Measurements from ENCODE around the gene EXOC4. TPM values are rescaled to one million over a fixed set of nuclear protein-coding genes. Genes with fewer than 3 reads are reported as not detected.

The EXOC4 gene
- total RNA-seq, 2 donors from 2014 or later, result 106 to 115 TPM

DNA sequence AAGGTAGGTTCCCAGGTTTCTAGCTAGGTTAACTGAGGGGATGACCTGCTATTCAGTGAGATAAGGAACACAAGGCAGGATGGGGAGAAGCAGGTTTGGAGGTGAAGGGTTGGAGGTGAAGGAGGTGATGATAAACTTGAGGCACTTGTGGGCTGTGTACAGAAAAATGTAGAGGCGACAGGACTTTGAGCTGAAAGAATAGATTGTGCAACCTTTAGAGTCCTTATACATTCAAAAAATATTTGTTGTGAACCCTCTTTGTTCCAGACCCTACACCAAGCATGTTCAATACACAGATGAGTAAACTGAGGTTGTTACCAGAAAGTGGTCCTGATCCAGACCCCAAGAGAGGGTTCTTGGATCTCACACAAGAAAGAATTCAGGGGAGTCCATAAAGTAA, 828.8 kb downstream of the EXOC4 start:
- Histone ChIP-seq H3K27me3 (ENCODE audit: control insufficient read depth, insufficient read depth, low read length, poor library complexity, severe bottlenecking) (no peaks in the 10 kb centered on the region), H3K27ac (ENCODE audit: low read depth, low read length) (no peak overlapping the region), H3K9ac (ENCODE audit: extremely low read depth, low read length, poor library complexity, severe bottlenecking) (no peak overlapping the region), H3K4me3 (ENCODE audit: low read length) (no peak overlapping the region), H3K9me3 (ENCODE audit: control insufficient read depth, low read length) (peaks cover 9% of the 10 kb centered on the region), H3K36me3 (ENCODE audit: control insufficient read depth, insufficient read depth, low read length) (no peaks in the 10 kb centered on the region), H3K4me1 (ENCODE audit: control insufficient read depth, insufficient read depth, low read length) (no peaks in the 10 kb centered on the region)
- TF ChIP-seq, protein P1, sequence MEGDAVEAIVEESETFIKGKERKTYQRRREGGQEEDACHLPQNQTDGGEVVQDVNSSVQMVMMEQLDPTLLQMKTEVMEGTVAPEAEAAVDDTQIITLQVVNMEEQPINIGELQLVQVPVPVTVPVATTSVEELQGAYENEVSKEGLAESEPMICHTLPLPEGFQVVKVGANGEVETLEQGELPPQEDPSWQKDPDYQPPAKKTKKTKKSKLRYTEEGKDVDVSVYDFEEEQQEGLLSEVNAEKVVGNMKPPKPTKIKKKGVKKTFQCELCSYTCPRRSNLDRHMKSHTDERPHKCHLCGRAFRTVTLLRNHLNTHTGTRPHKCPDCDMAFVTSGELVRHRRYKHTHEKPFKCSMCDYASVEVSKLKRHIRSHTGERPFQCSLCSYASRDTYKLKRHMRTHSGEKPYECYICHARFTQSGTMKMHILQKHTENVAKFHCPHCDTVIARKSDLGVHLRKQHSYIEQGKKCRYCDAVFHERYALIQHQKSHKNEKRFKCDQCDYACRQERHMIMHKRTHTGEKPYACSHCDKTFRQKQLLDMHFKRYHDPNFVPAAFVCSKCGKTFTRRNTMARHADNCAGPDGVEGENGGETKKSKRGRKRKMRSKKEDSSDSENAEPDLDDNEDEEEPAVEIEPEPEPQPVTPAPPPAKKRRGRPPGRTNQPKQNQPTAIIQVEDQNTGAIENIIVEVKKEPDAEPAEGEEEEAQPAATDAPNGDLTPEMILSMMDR (conservative IDR thresholded peaks at IDR 0.05), result no peak
- Mint-ChIP-seq H3K4me1 (peaks cover 3% of the 10 kb centered on the region), H3K4me3 (no peak overlapping the region), H3K27ac (no peak overlapping the region), H3K27me3 (ENCODE audit: insufficient read depth) (no peaks in the 10 kb centered on the region), H3K36me3 (ENCODE audit: low read depth) (peaks cover 21% of the 10 kb centered on the region), H3K9me3 (peaks cover 25% of the 10 kb centered on the region)
- WGBS, 2 experiments (ENCODE audit: insufficient coverage in 1 of 2, insufficient read length in 1 of 2), result 89 to 100% methylated on average over 1 of the region's 1 CpG
- no peak for DNase-seq

GRCh38 chr7:134083766-134084487, 831.0 kb downstream of the EXOC4 start:
- H3K4me1 ChIP-seq (ENCODE audit: control insufficient read depth, insufficient read depth, low read length), result no peaks in the 10 kb centered on the region
- H3K9me3 ChIP-seq (ENCODE audit: control insufficient read depth, low read length), result peaks cover 28% of the 10 kb centered on the region
- no peak overlapping the region for H3K27ac Mint-ChIP-seq
- no peak overlapping the region for H3K4me3 ChIP-seq (ENCODE audit: low read length)
- H3K9me3 Mint-ChIP-seq, result peaks cover 46% of the 10 kb centered on the region
- H3K4me3 Mint-ChIP-seq, result no peak overlapping the region
- H3K36me3 ChIP-seq (ENCODE audit: control insufficient read depth, insufficient read depth, low read length), result no peaks in the 10 kb centered on the region
- WGBS, 2 experiments (ENCODE audit: insufficient coverage in 1 of 2, insufficient read length in 1 of 2), result 81 to 94% methylated on average over 2 to 3 of the region's 3 CpGs
- no peak overlapping the region for H3K9ac ChIP-seq (ENCODE audit: extremely low read depth, low read length, poor library complexity, severe bottlenecking)
- H3K4me1 Mint-ChIP-seq, result peaks cover under 1% of the 10 kb centered on the region
- H3K36me3 Mint-ChIP-seq (ENCODE audit: low read depth), result peaks cover 21% of the 10 kb centered on the region
- H3K27ac ChIP-seq (ENCODE audit: low read depth, low read length), result no peak overlapping the region
- no peaks in the 10 kb centered on the region for H3K27me3 ChIP-seq (ENCODE audit: control insufficient read depth, insufficient read depth, low read length, poor library complexity, severe bottlenecking)
- TF ChIP-seq, protein P1 (conservative IDR thresholded peaks at IDR 0.05), result no peak
- H3K27me3 Mint-ChIP-seq (ENCODE audit: insufficient read depth), result no peaks in the 10 kb centered on the region
- no peak for DNase-seq

DNA sequence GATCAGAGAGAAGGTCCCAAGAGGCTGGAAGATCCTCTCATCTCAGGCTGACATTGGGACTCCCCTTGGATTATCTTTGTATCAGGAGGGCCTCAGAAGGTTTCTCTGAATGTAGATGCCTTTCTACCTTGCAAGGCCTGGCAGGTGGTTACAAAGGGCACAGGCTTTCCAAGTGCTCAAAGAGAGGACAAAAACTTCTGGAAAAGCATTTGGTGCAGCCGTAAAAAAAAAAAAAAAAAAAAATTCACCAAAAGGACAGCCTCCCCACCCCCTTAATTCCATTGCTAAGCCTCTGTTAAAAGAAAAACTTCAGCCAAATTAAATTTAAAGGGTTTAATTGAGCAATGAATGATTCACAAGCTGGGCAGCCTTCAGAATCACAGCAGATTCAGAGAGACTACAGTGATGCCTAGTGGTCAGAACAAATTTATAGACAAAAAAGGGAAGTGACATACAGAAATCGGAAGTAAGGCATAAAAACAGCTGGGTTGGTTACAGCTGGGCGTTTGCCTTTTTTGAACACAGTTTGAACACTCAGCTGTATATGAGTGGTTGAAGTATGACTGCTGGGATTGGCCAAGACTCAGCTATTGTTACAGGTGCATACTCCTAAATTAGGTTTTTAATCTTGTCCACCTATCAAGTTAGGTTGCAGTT, 831.7 kb downstream of the EXOC4 start:
- 87 to 100% methylated on average over 2 to 3 of the region's 3 CpGs for WGBS, 2 experiments (ENCODE audit: insufficient coverage in 1 of 2, insufficient read length in 1 of 2)
- Mint-ChIP-seq H3K27me3 (ENCODE audit: insufficient read depth) (no peaks in the 10 kb centered on the region), H3K27ac (no peak overlapping the region), H3K4me1 (no peaks in the 10 kb centered on the region), H3K4me3 (no peak overlapping the region), H3K9me3 (peaks cover 53% of the 10 kb centered on the region), H3K36me3 (ENCODE audit: low read depth) (peaks cover 23% of the 10 kb centered on the region)
- Histone ChIP-seq H3K36me3 (ENCODE audit: control insufficient read depth, insufficient read depth, low read length) (no peaks in the 10 kb centered on the region), H3K27me3 (ENCODE audit: control insufficient read depth, insufficient read depth, low read length, poor library complexity, severe bottlenecking) (no peaks in the 10 kb centered on the region), H3K9me3 (ENCODE audit: control insufficient read depth, low read length) (peaks cover 35% of the 10 kb centered on the region), H3K9ac (ENCODE audit: extremely low read depth, low read length, poor library complexity, severe bottlenecking) (no peak overlapping the region), H3K27ac (ENCODE audit: low read depth, low read length) (no peak overlapping the region), H3K4me1 (ENCODE audit: control insufficient read depth, insufficient read depth, low read length) (no peaks in the 10 kb centered on the region), H3K4me3 (ENCODE audit: low read length) (no peak overlapping the region)
- TF ChIP-seq, protein P1 (conservative IDR thresholded peaks at IDR 0.05), result no peak
- DNase-seq, result no peak
